ENCODE data around the gene NFAM1.

Gene NFAM1

GRCh38 chr22:42439821-42440674, 7.8 kb upstream of the NFAM1 start:
- no peak for DNase-seq (ENCODE audit: low read depth in 2 of 2)

DNA sequence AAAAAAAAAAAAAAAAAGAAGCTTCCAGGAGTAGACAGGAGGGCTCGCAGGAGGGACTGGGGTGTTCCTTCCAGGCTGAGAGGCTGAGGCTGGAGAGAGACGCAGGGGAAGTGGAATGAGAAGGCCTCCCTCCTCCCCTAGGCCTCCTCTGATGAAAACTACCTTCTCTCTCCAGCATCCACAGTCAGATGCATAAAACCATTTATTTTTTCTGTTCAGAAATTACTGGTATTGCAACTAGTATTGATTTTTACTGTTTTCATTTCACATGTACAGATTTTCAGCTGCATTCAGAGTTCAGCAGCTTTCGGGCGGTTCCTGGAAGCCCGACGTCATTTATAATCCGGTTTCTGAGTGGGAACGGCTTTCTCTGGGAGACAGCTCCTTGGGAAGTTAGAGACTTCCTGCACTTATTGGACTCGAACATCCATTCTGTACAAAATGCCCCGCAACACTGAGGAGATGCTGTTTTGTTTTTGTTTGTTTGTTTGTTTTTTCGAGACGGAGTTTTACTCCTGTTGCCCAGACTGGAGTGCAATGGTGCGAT, 6.9 kb upstream of the NFAM1 start:
- no peak for DNase-seq (ENCODE audit: low read depth in 2 of 2)

GRCh38 chr22:42438293-42438650, 6.1 kb upstream of the NFAM1 start:
- no peak for DNase-seq (ENCODE audit: low read depth in 2 of 2)

GRCh38 chr22:42437488-42438292, 5.5 kb upstream of the NFAM1 start:
- peak; percentile 70 to 79 for DNase-seq (ENCODE audit: low read depth in 2 of 2)

GRCh38 chr22:42436404-42436803, 4.2 kb upstream of the NFAM1 start:
- DNase-seq (ENCODE audit: low read depth in 2 of 2), result no peak

DNA sequence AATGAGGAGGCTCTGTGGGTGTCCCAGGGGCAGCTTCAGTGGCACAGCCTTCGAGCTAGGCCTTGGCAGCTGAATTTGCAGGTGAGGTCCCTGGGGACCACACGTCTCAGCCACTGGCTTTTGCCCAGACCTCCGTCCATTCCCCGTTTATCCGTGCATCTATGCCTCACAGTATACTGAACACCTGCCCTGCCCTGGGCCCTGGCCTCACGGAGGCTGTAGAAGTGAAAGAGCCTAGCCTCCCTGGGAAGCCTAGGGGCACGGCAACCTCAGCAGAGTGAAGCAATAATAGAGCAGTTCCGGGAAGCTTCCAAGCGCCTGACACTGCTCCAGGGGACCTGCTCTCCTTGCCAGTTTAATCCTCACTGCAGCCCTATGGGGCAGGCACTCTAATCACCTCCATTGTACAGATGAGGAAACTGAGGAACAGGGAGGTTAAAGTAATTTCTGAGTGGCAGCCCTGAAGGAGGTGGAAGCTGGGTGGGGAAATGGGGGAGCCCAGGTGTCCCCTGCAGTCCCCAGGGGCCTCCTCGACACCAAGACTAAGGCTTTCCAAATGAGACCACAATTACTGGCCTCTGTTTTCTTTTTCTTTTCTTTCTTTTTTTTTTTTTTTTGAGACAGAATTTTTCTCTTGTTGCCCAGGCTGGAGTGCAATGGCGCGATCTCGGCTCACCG, 2.7 kb upstream of the NFAM1 start:
- no peak for DNase-seq (ENCODE audit: low read depth in 2 of 2)

DNA sequence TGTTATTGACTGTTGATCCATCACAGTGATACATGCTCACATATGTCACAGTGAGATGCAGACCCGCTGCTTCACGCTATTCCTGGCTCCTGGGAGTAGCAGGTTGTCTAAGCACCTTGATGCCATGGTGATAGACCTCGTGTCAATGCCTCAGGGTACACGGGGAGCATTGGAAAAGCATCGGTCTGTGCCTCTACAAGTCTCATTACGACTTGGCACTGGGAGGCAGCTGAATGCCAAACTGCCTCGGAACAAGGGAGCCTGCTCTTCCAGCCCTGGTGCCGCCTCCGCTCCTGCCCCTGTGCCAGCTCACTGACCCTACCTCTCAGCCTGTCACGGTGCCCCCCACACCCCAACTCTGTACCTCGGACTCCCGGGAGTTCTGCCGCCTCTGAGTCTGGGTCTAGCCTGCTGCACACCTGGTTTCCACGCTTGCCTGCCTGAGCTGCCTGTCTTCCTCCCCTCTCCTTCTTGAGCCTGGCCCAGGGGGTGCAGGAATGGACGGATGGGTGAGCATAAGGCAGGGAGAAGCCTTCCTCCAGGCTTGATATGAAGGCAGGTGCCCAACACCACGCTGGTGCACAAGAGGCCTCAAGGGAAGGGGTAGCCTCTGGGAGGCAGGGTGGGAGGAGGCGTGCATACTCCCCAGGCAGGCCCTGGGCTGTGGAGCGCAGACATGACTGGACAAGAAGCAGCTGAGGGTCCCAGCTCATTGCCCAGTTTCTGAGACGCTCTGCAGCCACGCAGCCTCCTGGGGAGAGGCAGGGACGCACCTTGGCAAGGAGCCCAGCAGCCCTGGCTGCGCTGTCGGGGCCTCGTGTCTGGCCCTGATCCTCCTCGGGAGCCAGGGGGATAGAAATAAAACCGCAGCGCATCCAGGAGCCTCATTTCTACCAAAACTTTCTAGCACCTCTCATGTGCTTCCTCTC, 1.8 kb upstream of the NFAM1 start:
- DNase-seq (ENCODE audit: low read depth in 2 of 2), result no peak

DNA sequence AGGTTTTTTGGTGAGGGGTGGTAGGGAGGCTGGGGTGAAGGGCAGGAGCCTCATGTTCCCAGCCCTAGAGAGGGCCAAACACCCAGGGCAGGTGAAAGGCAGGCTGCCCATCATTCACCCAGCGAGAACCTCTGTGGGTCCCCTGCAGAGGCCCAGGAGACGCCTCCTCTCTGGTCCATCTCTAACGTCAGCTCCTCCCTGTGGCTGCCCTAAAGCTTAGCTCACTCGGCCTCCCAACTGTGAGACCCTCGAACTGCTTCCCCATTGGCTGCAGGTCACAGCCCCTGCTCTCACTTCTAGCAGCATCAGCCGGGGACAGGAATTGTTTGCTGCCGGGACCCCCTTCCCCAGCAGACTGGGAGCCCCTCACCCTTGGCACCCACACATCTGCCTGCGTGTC, 615 bp upstream of the NFAM1 start:
- no peak for DNase-seq (ENCODE audit: low read depth in 2 of 2)

DNA sequence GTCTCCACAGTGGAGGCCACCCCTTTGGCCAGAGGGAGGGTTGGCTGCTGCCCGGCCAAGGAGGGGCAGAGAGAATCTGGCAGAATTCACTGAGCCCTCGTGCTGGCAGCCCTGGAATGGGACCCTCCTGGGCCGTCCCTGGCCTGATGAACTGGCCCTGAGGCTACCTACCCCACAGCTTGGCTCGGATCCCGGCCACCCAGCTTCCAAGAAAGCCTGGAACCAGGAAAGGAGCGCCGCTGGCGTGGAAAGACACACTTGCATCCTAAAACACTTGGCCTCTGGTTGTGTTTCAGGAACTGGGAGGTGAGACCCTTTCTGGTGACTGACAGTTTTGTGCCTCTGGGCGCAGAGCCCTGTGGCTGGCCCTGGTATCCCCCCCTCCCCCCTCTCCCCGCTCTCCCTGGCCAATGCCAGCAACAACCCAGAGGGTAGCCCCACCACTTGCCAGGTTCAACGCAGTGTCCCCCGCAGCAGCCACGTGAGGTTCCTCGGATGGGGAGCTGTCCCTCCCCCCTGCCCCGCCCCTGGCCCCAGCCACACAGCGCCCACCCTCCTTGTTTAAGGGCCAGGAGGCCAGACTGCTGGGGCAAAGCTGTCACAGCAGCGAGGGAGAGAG, 693 bp downstream of the NFAM1 start:
- DNase-seq (ENCODE audit: low read depth in 2 of 2), result no peak

DNA sequence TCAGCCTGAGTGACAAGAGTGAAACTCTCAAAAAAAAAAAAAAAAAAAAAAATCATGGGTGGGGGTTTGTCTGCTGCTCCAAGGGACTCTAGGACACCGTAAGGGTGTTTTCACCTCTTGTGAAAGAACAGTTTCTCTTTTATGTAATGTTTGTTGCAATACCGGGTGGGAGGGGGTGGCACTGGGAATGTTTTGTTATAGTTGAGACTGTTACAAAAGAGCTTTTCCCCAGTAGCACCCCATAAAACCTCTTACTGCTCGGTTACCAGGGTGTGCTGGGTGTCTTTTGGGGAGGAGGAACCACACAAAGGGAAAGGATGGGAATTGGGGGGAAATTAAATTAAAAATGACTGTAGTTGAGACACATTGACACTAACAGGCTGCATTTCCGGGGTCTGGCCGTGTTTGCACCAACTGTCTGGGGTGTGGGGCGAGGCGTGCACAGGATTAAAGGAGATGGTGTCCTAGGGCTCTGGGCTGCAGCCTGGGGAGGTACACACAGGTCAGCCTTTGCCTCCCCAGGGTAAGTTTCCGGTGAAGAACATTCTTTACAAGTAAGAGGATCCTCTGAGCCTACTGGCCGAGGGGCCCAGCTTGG, 1.6 kb downstream of the NFAM1 start:
- no peak for DNase-seq (ENCODE audit: low read depth in 2 of 2)

DNA sequence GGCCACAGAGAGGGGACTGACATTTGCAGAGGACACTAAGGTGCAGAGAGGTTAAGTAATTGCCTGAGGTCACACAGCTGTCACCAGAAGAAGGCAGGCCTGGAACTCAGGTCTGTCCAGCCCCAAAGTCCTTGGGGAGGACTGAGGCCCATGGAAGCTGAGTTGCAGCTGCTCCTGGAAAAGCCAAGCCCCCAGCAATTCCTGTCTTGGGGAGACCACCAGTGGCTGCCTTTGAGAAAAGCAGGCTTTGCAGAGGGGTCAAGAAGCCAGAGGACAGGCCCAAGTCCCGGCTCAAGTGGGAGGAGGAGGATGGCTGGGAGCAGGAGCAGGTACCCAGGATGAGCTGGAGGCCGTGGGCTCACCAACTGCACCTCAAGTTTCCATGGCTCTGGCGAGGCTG, 3.4 kb downstream of the NFAM1 start:
- no peak for DNase-seq (ENCODE audit: low read depth in 2 of 2)

- no peak for DNase-seq (ENCODE audit: low read depth in 2 of 2)
These were observed 4.2 kb downstream of the NFAM1 start for GRCh38 chr22:42428025-42428424.

GRCh38 chr22:42427167-42427566, 5.0 kb downstream of the NFAM1 start:
- no peak for DNase-seq (ENCODE audit: low read depth in 2 of 2)

DNA sequence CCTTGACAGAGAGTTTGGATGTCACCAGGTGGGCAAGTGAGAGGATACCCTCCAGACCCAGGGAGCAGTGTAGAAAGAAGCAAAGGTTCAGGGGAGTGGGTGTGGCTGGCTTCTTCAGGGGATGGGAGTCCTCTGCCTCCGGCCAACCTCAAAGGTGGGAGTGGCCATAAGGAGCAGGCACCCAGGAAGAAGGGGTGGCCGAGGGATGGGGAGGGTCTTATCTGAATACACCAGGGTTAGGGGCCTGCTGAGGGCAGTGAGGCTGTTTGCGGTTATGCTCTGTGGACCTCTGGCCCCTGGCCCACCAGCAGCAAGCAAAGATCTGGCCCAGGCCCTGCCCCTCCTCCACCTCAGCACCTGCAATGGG, 6.2 kb downstream of the NFAM1 start:
- no peak for DNase-seq (ENCODE audit: low read depth in 2 of 2)

DNA sequence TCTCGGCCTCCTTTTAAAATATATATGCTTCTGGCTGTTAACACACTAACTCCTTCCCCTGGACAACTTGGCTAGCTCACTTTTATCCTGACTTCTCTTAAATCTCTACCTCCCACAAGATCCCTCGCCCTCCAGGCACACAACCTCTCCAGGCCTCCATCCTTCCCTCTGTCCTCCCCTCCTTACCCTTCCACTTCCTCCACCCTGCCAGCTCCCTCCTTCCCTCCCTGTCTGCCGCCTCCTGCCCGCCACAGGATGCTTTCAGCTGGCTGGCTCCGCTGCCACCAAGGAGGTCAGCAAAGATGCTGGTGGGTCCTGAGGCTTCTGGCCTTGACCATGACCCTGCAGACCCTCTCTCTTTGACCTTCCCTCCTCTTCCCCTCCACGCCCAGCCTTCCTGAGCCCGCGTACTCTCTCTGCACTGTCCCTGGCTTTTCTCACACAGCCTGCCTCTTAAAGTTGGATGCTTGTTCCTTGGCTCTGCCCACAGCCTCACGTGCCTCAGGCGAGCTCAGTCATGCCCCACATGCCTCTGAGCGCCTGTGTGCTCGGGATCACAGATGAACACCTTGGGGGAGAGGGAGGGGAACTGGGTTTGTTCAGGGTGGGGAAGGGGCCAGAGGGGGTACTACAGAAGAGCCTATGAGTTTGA, 6.7 kb downstream of the NFAM1 start:
- DNase-seq (ENCODE audit: low read depth in 2 of 2), result no peak

- no peak for DNase-seq (ENCODE audit: low read depth in 2 of 2)
These were observed 12.8 kb downstream of the NFAM1 start for GRCh38 chr22:42419243-42419881.

GRCh38 chr22:42418811-42419242, 13.4 kb downstream of the NFAM1 start:
- DNase-seq (ENCODE audit: low read depth in 2 of 2), result no peak

DNA sequence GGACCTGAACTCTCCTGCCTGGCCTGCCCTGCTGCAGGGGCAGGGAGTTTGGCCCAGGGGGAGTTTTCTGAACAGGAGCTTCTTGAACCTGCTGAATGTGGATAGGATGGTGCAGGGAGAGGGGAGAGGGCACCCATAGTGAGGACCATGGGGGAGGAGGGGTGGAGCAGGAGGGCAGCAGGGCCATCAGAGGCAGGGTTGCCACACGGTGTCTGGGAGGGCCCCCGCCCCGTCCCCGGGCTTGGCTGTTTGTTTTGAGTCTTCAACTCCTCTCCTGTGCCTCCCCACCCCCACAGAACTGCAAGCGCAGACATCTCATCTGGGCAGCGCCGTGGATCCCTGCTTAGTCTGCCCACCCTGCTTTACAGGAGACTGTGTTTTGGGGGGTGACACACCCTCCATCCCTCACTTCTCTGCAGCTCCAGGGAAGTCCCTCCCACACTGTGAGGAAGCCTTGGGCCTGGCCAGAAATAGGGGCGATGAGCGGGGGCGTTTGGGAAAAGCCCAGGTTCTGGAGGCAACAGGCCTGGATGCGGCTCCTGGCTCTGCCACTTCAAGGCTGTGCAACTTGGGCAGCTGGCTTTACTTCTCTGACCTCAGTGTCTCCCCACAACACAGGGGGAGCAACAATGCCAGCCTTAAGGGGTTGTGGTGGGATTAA, 14.4 kb downstream of the NFAM1 start:
- no peak for DNase-seq (ENCODE audit: low read depth in 2 of 2)

All from stimulated activated CD8-positive, alpha-beta memory T cell treated with anti-CD3 and anti-CD28 coated beads, Interleukin-2, amount 100 ng/mL, for 48 hours (primary cell).